GM06990 (cell line): Measurements from ENCODE around the gene SPINK4.

Source experiments
- DNase-seq: peaks from one replicate; pipeline ENCODE4 v3.0.0-alpha.2; 2011; ENCODE audit not compliant: insufficient read length; ENCODE audit errors: extremely low read depth
- H3K27me3 ChIP-seq: replicated peaks from 2 replicates; pipeline ENCODE4 v1.6.0; 2011; ENCODE audit warnings: low read length; ENCODE audit not compliant: control insufficient read depth, insufficient read depth
- H3K36me3 ChIP-seq: 2 replicates; pipeline ENCODE4 v1.5.1; 2011; ENCODE audit warnings: low read length; ENCODE audit not compliant: control insufficient read depth, insufficient read depth
- H3K4me3 ChIP-seq: replicated peaks from 2 replicates; pipeline ENCODE4 v1.5.1; 2011; ENCODE audit warnings: low read depth, mild to moderate bottlenecking, control low read depth, low read length
- CTCF ChIP-seq: IDR thresholded peaks from 2 replicates; pipeline ENCODE4 v1.5.1; 2011; ENCODE audit warnings: low read length, control low read depth, mild to moderate bottlenecking, inconsistent platforms; ENCODE audit not compliant: insufficient read depth, poor library complexity, severe bottlenecking

Gene SPINK4

GRCh38 chr9:33295571-33295970 is 55.6 kb downstream of the SPINK4 start:
- DNase-seq, result peak; percentile 46
- H3K27me3 ChIP-seq, result no peaks in the 10 kb centered on the region
- TF ChIP-seq CTCF, result no peak
- H3K4me3 ChIP-seq, result peak overlapping the region; percentile 49
- H3K36me3 ChIP-seq, result peaks cover 12% of the 10 kb centered on the region

- Histone ChIP-seq H3K27me3 (no peaks in the 10 kb centered on the region), H3K4me3 (peak overlapping the region; percentile 44; the same call in 1 of the 2 replicates), H3K36me3 (peaks cover 17% of the 10 kb centered on the region)
- peak; percentile 55 for DNase-seq
- no peak for TF ChIP-seq CTCF
These were observed 57.5 kb downstream of the SPINK4 start for GRCh38 chr9:33297432-33297831.
